Small intestine (tissue), 16 donors: Measurements from ENCODE around the gene COL4A4. TPM values are rescaled to one million over a fixed set of nuclear protein-coding genes. Genes with fewer than 3 reads are reported as not detected.

Source experiments
- DNase-seq, 2 donors: peaks; one replicate each; pipeline versions ENCODE4 v3.0.0 to v3.0.0-alpha.2; 2013
- FAIRE-seq: peaks from 2 replicates; lab custom pipeline; 2012; peaks lifted over from hg19 to GRCh38; lab: Jason Lieb, UNC
- H3K27ac ChIP-seq, 3 donors: one replicate each; pipeline ENCODE4 v1.5.1; 2013; ENCODE audit warnings: low read length in 2 of 3, mild to moderate bottlenecking in 2 of 3, control low read depth in 1 of 3, inconsistent platforms in 1 of 3, low read depth in 1 of 3, moderate library complexity in 1 of 3
- H3K27me3 ChIP-seq, 3 donors: one replicate each; pipeline ENCODE4 v1.6.1; 2013; ENCODE audit warnings: low read length in 3 of 3, inconsistent platforms in 1 of 3; ENCODE audit not compliant: control insufficient read depth in 3 of 3, insufficient read depth in 3 of 3
- H3K36me3 ChIP-seq, 3 donors: one replicate each; pipeline ENCODE4 v1.6.1; 2013; ENCODE audit warnings: low read length in 3 of 3, inconsistent platforms in 1 of 3, low read depth in 1 of 3, mild to moderate bottlenecking in 1 of 3, moderate library complexity in 1 of 3; ENCODE audit not compliant: control insufficient read depth in 3 of 3, insufficient read depth in 2 of 3
- H3K4me1 ChIP-seq, 3 donors: one replicate each; pipeline ENCODE4 v1.6.1; 2013; ENCODE audit warnings: low read length in 2 of 3, inconsistent platforms in 1 of 3, low read depth in 1 of 3, mild to moderate bottlenecking in 1 of 3, moderate library complexity in 1 of 3; ENCODE audit not compliant: control insufficient read depth in 3 of 3, insufficient read depth in 2 of 3
- H3K4me3 ChIP-seq, 3 donors: one replicate each; pipeline ENCODE4 v1.5.1; 2013; ENCODE audit warnings: low read length in 3 of 3, control low read depth in 1 of 3, inconsistent platforms in 1 of 3, low read depth in 1 of 3, mild to moderate bottlenecking in 1 of 3, moderate library complexity in 1 of 3
- H3K9me3 ChIP-seq, 2 donors: one replicate each; pipeline ENCODE4 v1.6.1; 2013; ENCODE audit warnings: low read depth in 1 of 2, low read length in 1 of 2; ENCODE audit not compliant: control insufficient read depth in 2 of 2, insufficient read depth in 1 of 2
- WGBS, 3 donors: extraction: QIAGEN DNeasy Blood & Tissue Kit; methylation state at CpG; one replicate each; pipeline ENCODE4 v1.1.7; 2013; 5-methylcytosine and 5-hydroxymethylcytosine counted together
- long read RNA-seq, 10 donors: transcript quantifications; one replicate each; lab custom pipeline, GENCODE V29; 2026
- polyA plus RNA-seq, 4 donors: library from polyadenylated mRNA; stranded (reverse) in 3 of 4; unstranded in 1 of 4; fragments of 200-250 nt in 3 of 4; fragments of 120-200 nt in 1 of 4; gene quantifications; one replicate each; pipeline versions ENCODE4 v1.2.1 to v1.2.3, GENCODE V29; 2013
- donor health status: healthy with polysubstance abuse.
- donor health status: control.
- donor health status: control.
- donor health status: Bipolar disorder and iron deficiency.
- donor health status: healthy.

Gene COL4A4
- under 1 TPM in 3 of 4 donors, not detected in 1; under 0.01 to 0.21 (median 0.19) TPM for polyA plus RNA-seq
- long read RNA-seq, donor 1 = 0 reads
- long read RNA-seq, donor 2 = 0 reads
- long read RNA-seq, donor 3 = 0 reads
- long read RNA-seq, donor 4 = 0 reads
- long read RNA-seq, donor 5 = 0 reads
- long read RNA-seq, donor 6 = 0 reads
- long read RNA-seq, donor 7 = 0 reads
- long read RNA-seq, donor 8 = 0 reads
- long read RNA-seq, donor 9 = 0 reads
- long read RNA-seq, donor 10 = 0 reads

GRCh38 chr2:227163998-227164762, at the start of gene COL4A4, which contains the start of gene COL4A3:
TSS of gene COL4A4 (minus strand) at chr2:227164205. CDS start at chr2:227147483, 16,722 bp downstream.
TSS of gene COL4A3 (plus strand) at chr2:227164624. CDS start at chr2:227164727, 103 bp downstream.
- Histone ChIP-seq H3K36me3 (no peaks in the 10 kb centered on the region), H3K9me3 (peaks cover 0 to 8% of the 10 kb centered on the region in 2 donors), H3K27me3 (peaks cover 5 to 48% (median 6%) of the 10 kb centered on the region in 3 donors), H3K4me1 (peaks cover 0 to 3% (median 3%) of the 10 kb centered on the region in 3 donors), H3K27ac (peak within 1 kb of the TSS in 1 of 3 donors; percentile 36), H3K4me3 (peak within 1 kb of the TSS; percentile 14 to 49 (median 31))
- DNase-seq (peak; percentile 12 to 51), FAIRE-seq (no peak)
- 0 to 1% (median 1%) methylated on average over 55 to 77 of the region's 77 CpGs for WGBS, 3 donors

GRCh38 chr2:227207573-227207972, 43.6 kb upstream of the COL4A4 start:
- Histone ChIP-seq H3K4me3 (no peak overlapping the region), H3K4me1 (no peaks in the 10 kb centered on the region), H3K36me3 (no peaks in the 10 kb centered on the region), H3K27ac (no peak overlapping the region), H3K27me3 (peaks cover 0 to 4% (median 0%) of the 10 kb centered on the region in 3 donors), H3K9me3 (no peaks in the 10 kb centered on the region)
- WGBS, 3 donors = 52 to 65% (median 64%) methylated on average over 2 of the region's 2 CpGs
- no peak for FAIRE-seq
- DNase-seq = no peak

GRCh38 chr2:227206406-227206805, 42.4 kb upstream of the COL4A4 start:
- Histone ChIP-seq H3K27ac (no peak overlapping the region), H3K27me3 (peaks cover 0 to 4% (median 0%) of the 10 kb centered on the region in 3 donors), H3K4me1 (no peaks in the 10 kb centered on the region), H3K4me3 (no peak overlapping the region), H3K36me3 (no peaks in the 10 kb centered on the region), H3K9me3 (no peaks in the 10 kb centered on the region)
- no peak for DNase-seq
- no peak for FAIRE-seq
- 86 to 90% (median 90%) methylated on average over 9 of the region's 9 CpGs for WGBS, 3 donors

GRCh38 chr2:227205701-227206100, 41.7 kb upstream of the COL4A4 start:
- FAIRE-seq (no peak), DNase-seq (no peak)
- H3K9me3 ChIP-seq = no peaks in the 10 kb centered on the region
- WGBS, 3 donors = 70 to 83% (median 81%) methylated on average over 4 of the region's 4 CpGs
- no peak overlapping the region for H3K27ac ChIP-seq
- no peaks in the 10 kb centered on the region for H3K36me3 ChIP-seq
- no peak overlapping the region for H3K4me3 ChIP-seq
- H3K27me3 ChIP-seq = peaks cover 0 to 4% (median 0%) of the 10 kb centered on the region in 3 donors
- no peaks in the 10 kb centered on the region for H3K4me1 ChIP-seq

- H3K36me3 ChIP-seq = no peaks in the 10 kb centered on the region
- DNase-seq (no peak), FAIRE-seq (no peak)
- H3K4me3 ChIP-seq = no peak overlapping the region
- no peaks in the 10 kb centered on the region for H3K9me3 ChIP-seq
- peaks cover 0 to 4% (median 0%) of the 10 kb centered on the region in 3 donors for H3K27me3 ChIP-seq
- no peak overlapping the region for H3K27ac ChIP-seq
- H3K4me1 ChIP-seq = no peaks in the 10 kb centered on the region
- WGBS, 3 donors = 92 to 96% (median 93%) methylated on average over 4 of the region's 4 CpGs
Measured at GRCh38 chr2:227204452-227204851, 40.4 kb upstream of the COL4A4 start.

- FAIRE-seq (no peak), DNase-seq (no peak)
- Histone ChIP-seq H3K4me1 (no peaks in the 10 kb centered on the region), H3K27me3 (no peaks in the 10 kb centered on the region), H3K4me3 (no peak overlapping the region), H3K9me3 (no peaks in the 10 kb centered on the region), H3K27ac (no peak overlapping the region), H3K36me3 (no peaks in the 10 kb centered on the region)
- WGBS, 3 donors = 69 to 82% (median 81%) methylated on average over 2 of the region's 2 CpGs
Measured at GRCh38 chr2:227201771-227202170, 37.8 kb upstream of the COL4A4 start.

GRCh38 chr2:227198866-227199265, 34.9 kb upstream of the COL4A4 start:
- FAIRE-seq (no peak), DNase-seq (no peak)
- no peaks in the 10 kb centered on the region for H3K4me1 ChIP-seq
- 67 to 71% (median 67%) methylated on average over 3 of the region's 3 CpGs for WGBS, 3 donors
- H3K27me3 ChIP-seq = no peaks in the 10 kb centered on the region
- no peak overlapping the region for H3K4me3 ChIP-seq
- no peaks in the 10 kb centered on the region for H3K36me3 ChIP-seq
- H3K9me3 ChIP-seq = no peaks in the 10 kb centered on the region
- no peak overlapping the region for H3K27ac ChIP-seq

GRCh38 chr2:227194219-227194618, 30.2 kb upstream of the COL4A4 start:
- FAIRE-seq (no peak), DNase-seq (no peak)
- no peaks in the 10 kb centered on the region for H3K27me3 ChIP-seq
- H3K4me3 ChIP-seq = no peak overlapping the region
- no peaks in the 10 kb centered on the region for H3K4me1 ChIP-seq
- WGBS, 3 donors = 47 to 70% (median 47%) methylated on average over 2 of the region's 2 CpGs
- H3K27ac ChIP-seq = no peak overlapping the region
- H3K36me3 ChIP-seq = no peaks in the 10 kb centered on the region
- H3K9me3 ChIP-seq = no peaks in the 10 kb centered on the region
